ENCODE measurements around the gene SYNDIG1.

- TF ChIP-seq USF2 (IDR thresholded peaks at IDR 0.05; ENCODE audit: low read depth, low read length) (no peak), CTCF (conservative IDR thresholded peaks at IDR 0.05; ENCODE audit: low read depth, low read length) (no peak), RCOR1 (IDR thresholded peaks at IDR 0.05; ENCODE audit: insufficient replicate concordance, low read length) (no peak), RAD21 (IDR thresholded peaks at IDR 0.05; ENCODE audit: low read length) (no peak), POLR2A (IDR thresholded peaks at IDR 0.05; ENCODE audit: low read depth, low read length) (no peak), SMC3 (IDR thresholded peaks at IDR 0.05; ENCODE audit: low read depth, low read length) (no peak), FOS (IDR thresholded peaks at IDR 0.05; ENCODE audit: low read depth, low read length) (no peak)
Measured at GRCh38 chr20:24493661-24494459, 24.4 kb downstream of the SYNDIG1 start.

Data from IMR-90 (cell line).